ENCODE data around the gene HYCC1. TPM values are rescaled to one million over a fixed set of nuclear protein-coding genes. Genes with fewer than 3 reads are reported as not detected.

The HYCC1 gene
- total and polyA plus RNA-seq, 2 donors (not counting 3 experiments of a cell fraction or from before 2014, with no cell fraction given), result 14.5 to 51.8 TPM

DNA sequence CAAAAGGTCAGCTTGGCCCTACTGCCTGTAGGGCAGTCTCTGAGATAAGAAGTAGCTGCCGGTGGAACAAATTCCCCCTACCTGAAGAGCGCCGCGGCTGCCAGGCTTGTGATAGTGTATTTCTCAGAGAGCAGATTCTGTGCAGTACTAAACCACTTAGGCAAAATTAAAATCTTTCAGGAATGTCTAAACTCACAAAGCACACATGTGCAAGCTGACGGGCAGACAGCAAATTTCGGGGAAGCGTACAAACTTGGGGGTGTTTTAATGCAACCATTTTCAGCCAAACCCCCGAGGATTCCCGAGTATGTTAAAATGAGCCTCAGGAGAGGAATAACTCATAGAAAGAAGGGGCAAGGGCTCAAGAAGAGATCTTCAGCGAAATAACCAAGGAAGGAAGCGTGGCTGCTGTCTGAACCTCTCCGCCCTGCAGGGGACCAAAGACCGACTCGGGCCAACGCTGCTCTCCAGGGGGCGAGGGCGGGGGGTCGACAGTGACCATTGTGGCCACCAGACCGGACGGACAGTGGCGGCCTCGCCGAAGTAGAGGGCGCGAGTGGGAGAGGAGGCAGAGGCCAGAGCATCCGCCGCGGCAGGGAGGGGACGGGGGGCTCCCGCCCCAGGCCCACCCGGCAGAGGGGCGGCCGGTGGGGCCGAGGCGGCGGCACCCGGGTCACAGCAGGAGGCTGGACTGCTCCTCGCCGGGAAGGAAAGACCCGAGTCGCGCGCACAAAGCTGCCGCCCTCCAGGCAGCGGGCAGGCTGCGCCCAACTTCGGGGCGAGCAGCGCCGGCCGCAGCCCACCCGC is 819 bp downstream of the HYCC1 start:
- Histone ChIP-seq H3K36me3 (ENCODE audit: control insufficient read depth in 2 of 2, extremely low read depth in 1 of 2, insufficient read depth in 2 of 2, low read length in 2 of 2) (no peaks in the 10 kb centered on the region), H3K4me2 (ENCODE audit: insufficient read depth, low read length) (peak overlapping the region; percentile 98), H3K4me3 (replicated peaks in 1 of 3; ENCODE audit: insufficient read depth in 1 of 3, low read depth in 1 of 3, low read length in 3 of 3) (peak overlapping the region; percentile 66 to 94 (median 71)), H3K9me1 (replicated peaks; ENCODE audit: control insufficient read depth, extremely low read depth, insufficient read depth, low read length) (no peaks in the 10 kb centered on the region), H3K9ac (replicated peaks; ENCODE audit: extremely low read depth, insufficient read depth, low read length) (peak overlapping the region; percentile 70), H2AFZ (ENCODE audit: low read depth, low read length) (peak overlapping the region; percentile 92), H3K27me3 (ENCODE audit: control insufficient read depth in 2 of 2, insufficient read depth in 2 of 2, low read length in 2 of 2) (no peaks in the 10 kb centered on the region), H3K27ac (ENCODE audit: insufficient read depth, low read depth, low read length) (peak overlapping the region; percentile 19), H3K79me2 (ENCODE audit: control insufficient read depth, insufficient read depth, low read length) (peaks cover 37% of the 10 kb centered on the region), H3K4me1 (ENCODE audit: control insufficient read depth, extremely low read depth, insufficient read depth, low read length) (peaks cover 39% of the 10 kb centered on the region), H3K9me3 (replicated peaks; ENCODE audit: control insufficient read depth, insufficient read depth, low read length) (no peaks in the 10 kb centered on the region), H4K20me1 (replicated peaks; ENCODE audit: control insufficient read depth, extremely low read depth, insufficient read depth, low read length) (peaks cover 13% of the 10 kb centered on the region)
- TF ChIP-seq FOS (IDR thresholded peaks at IDR 0.05; ENCODE audit: borderline replicate concordance, insufficient read depth, low read length) (no peak), EZH2 (IDR thresholded peaks at IDR 0.05; ENCODE audit: borderline replicate concordance, low read depth, low read length, severe bottlenecking) (no peak), JUN (IDR thresholded peaks at IDR 0.05; ENCODE audit: borderline replicate concordance, insufficient read depth, insufficient read length, low read depth) (no peak), POLR2A (IDR thresholded peaks at IDR 0.05; ENCODE audit: low read depth, low read length) (no peak), GATA2 (IDR thresholded peaks at IDR 0.05; ENCODE audit: insufficient read depth, insufficient read length, low read depth, low read length) (no peak), MYC (IDR thresholded peaks at IDR 0.05; ENCODE audit: low read depth, low read length) (no peak), POLR2AphosphoS5 (IDR thresholded peaks at IDR 0.05; ENCODE audit: insufficient read depth, low read depth, low read length) (no peak)
- TF ChIP-seq, protein P1, sequence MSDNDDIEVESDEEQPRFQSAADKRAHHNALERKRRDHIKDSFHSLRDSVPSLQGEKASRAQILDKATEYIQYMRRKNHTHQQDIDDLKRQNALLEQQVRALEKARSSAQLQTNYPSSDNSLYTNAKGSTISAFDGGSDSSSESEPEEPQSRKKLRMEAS (IDR thresholded peaks at IDR 0.05; ENCODE audit: insufficient read depth, insufficient read length), result no peak
- TF ChIP-seq, protein P2, sequence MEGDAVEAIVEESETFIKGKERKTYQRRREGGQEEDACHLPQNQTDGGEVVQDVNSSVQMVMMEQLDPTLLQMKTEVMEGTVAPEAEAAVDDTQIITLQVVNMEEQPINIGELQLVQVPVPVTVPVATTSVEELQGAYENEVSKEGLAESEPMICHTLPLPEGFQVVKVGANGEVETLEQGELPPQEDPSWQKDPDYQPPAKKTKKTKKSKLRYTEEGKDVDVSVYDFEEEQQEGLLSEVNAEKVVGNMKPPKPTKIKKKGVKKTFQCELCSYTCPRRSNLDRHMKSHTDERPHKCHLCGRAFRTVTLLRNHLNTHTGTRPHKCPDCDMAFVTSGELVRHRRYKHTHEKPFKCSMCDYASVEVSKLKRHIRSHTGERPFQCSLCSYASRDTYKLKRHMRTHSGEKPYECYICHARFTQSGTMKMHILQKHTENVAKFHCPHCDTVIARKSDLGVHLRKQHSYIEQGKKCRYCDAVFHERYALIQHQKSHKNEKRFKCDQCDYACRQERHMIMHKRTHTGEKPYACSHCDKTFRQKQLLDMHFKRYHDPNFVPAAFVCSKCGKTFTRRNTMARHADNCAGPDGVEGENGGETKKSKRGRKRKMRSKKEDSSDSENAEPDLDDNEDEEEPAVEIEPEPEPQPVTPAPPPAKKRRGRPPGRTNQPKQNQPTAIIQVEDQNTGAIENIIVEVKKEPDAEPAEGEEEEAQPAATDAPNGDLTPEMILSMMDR (IDR thresholded peaks at IDR 0.05; ENCODE audit: extremely low read depth in 1 of 2, insufficient read depth in 1 of 2, low read depth in 1 of 2, low read length in 2 of 2), result no peak
- POLR2A ChIA-PET, result interaction anchor here (0.6 kb wide), 1 partner anchor 188 kb away, joined by 3 read pairs; no protein-coding TSS in a partner anchor
- intact Hi-C loops (cut with micrococcal nuclease), result loop anchor here (2.0 to 10.0 kb wide), 5 partner anchors 94 to 1698 kb away; partner anchors contain the start of genes KLHL7 and TOMM7
- FAIRE-seq, result no peak
- peak; percentile 54 for DNase-seq (ENCODE audit: low read depth, low spot score)
- CTCF ChIA-PET, result interaction anchor here (0.8 to 3.5 kb wide), 12 partner anchors 8 to 453 kb away, joined by 3 to 18 read pairs (median 5); no protein-coding TSS in a partner anchor
- BruUV-seq (replicated peaks), result no TSS peak
- dilution Hi-C loops (cut with MboI; ENCODE audit: extremely low pct_ligation_motif_present, low sequenced_read_pairs), result no loop called here

All from endothelial cell of umbilical vein (primary cell).